Right kidney (tissue), 1 donor: ENCODE data around the gene CDK6.

Source experiments
- DNase-seq: peaks from one replicate; pipeline ENCODE4 v3.0.0-alpha.2; 2016

The CDK6 gene

GRCh38 chr7:92826258-92826938, 10.0 kb downstream of the CDK6 start:
- no peak for DNase-seq

DNA sequence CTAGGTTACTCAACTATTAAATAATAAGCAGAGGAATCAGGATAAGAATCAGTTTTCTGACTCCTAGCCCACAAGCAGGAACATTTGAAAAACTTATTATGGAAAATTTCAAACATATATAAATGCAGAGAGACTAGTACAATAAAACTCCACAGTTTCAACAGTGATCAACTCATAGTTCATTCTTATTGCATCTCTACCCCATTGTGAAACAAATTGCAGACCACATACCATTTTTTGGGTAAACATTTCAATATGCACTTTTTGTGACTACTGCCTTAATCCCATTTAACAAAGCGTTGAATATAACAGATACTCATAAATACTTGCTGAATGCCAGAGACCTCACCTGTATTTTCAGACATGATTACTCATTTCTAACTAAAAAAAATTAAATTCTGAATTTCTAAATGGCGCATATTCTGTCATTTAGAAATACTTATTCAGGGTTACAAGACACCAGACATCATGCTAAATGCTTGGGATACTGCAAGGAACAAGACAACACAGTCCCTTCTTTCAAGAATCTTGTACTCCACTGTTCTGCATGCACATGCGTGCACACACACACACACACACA, 11.4 kb downstream of the CDK6 start:
- DNase-seq: no peak

GRCh38 chr7:92824450-92824849, 11.9 kb downstream of the CDK6 start:
- no peak for DNase-seq

DNA sequence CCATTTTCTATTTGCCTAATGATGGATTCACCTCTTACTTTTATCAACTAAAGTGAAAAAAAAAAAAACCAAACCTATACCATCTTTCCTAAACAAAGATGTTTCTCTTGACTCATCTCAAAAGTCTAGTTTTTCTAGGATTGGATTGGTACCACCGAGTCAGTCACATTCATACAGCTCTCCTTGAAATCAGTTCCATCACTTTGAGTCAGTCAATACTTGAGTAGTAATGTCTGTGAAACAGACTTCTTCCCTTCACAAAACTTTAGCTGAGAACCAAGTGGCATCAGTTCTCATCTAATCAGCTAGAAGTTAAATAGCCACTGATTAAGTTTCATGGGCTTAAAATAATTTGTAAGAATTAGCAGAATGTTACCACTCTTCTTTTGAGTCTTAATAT, 13.3 kb downstream of the CDK6 start:
- DNase-seq: no peak

DNA sequence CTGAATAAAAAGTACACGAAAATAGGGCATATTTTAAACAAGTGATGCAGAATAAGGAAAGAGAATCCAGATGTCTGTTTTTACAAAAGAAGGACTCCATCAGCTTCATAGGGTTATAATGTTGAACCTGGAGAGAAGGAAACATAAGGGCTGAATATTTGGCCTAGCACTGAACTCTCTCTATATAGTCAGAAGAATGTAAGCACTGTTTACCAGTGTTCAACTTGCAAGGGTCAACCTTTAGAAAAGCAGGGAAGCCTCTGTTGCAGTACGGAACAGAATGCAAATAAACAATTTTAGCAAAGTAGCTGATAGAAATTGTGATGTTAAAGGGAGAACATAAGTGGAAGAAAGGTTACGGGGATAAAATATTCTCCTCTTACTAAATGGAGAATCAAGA, 16.2 kb downstream of the CDK6 start:
- DNase-seq: no peak

GRCh38 chr7:92817398-92817797, 19.0 kb downstream of the CDK6 start:
- DNase-seq: no peak

GRCh38 chr7:92815412-92815811, 21.0 kb downstream of the CDK6 start:
- DNase-seq: no peak

- DNase-seq: no peak
Measured at GRCh38 chr7:92813390-92814024, 22.9 kb downstream of the CDK6 start.

GRCh38 chr7:92811158-92811557, 25.2 kb downstream of the CDK6 start:
- no peak for DNase-seq

DNA sequence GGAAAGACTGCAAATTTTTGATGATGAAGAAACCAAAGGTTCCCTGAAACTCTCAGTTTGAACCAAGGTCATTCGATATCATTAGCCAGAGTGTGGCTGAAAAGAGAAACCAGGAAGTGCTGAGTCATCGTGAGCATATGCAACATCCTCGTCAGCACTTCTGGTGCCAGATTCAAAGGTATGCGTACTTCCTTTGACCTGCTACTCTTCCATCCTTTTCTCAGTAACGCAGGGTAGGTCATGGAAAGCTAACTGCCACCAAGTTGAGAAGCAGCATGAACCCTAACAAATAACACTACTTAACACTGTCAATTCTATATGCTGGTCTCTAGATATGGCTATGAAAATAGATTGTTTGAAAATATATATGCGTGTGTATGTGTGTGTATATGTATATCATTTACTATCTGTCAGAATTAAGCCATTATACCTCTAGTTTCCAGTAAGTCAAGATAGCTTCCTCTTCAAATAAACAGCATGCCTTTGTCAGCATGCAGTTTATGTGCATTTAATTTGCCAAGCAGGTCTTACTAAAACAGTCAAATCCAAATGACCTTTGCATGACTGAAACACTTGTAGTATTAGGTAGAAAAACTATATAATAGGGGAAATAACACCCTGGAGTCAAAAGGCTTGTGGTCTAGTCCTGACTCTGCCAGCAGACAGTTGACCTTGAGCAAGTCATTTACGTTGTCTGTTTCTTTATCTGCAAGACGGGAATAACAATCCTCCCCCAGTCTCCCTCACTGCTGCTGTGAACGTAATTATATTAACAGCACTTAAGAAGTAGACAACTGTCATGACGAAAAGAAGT, 26.4 kb downstream of the CDK6 start:
- DNase-seq: no peak

DNA sequence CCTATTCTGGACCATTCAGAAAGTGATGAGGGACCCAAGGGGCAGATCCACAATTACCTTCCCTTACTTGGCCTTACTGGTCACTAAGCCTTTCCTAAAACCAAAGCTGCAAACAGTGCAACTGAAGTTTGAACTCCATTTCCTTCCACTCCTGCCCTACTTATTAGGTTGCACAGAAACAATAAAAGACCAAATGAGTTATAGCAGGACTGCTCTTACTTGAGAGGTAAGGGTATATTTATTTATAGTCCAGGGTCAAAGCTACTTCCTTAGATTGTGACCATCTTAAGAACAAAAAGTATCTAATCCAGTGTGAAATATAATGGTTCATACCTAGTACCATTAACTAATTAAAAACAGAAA, 27.0 kb downstream of the CDK6 start:
- peak; percentile 40 for DNase-seq

DNA sequence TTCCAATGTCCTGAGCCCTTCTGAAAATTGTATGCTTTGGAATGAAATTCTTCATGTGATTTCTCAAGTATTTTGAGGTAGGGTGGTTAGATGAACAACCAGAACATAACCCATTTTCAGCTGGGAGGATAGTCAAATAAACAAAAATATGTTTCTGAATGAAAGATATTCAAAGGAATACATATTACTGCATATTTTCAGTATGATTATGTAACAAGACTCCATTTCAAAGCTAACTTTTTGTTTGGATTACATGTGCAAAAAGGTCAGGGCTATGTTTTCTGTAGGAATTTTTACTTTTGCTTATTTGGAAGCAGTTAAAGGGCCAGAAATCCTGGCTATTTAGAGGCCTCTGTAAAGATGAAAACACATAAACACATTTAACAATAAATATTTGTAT, 27.7 kb downstream of the CDK6 start:
- no peak for DNase-seq

DNA sequence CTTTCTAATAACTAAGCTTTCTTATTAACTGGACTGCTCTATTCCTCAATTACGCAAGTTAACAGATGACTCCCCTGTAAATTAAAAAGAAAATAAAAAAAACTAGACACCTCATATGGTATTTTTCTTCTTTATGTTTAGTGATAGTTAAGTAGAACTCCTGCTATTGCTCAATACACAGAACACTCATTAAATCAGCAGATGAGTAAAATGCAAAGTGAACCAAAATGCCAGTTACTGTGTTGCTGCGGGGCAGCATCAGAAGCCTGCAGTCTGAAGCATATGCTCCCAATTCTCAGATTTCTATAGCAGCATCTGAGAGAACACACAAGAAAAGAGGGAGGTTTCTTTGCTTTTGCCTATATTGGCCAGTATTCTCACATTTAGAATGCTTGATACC, 28.4 kb downstream of the CDK6 start:
- DNase-seq: no peak

- DNase-seq: no peak
Measured at GRCh38 chr7:92806496-92806895, 29.9 kb downstream of the CDK6 start.

GRCh38 chr7:92802406-92802805, 34.0 kb downstream of the CDK6 start:
- no peak for DNase-seq

- DNase-seq: no peak
Measured at GRCh38 chr7:92799446-92800211, 36.7 kb downstream of the CDK6 start.

GRCh38 chr7:92798517-92799249, 37.7 kb downstream of the CDK6 start:
- DNase-seq: no peak

GRCh38 chr7:92797693-92798092, 38.7 kb downstream of the CDK6 start:
- DNase-seq: no peak

- DNase-seq: no peak
Measured at GRCh38 chr7:92797284-92797683, 39.1 kb downstream of the CDK6 start.

DNA sequence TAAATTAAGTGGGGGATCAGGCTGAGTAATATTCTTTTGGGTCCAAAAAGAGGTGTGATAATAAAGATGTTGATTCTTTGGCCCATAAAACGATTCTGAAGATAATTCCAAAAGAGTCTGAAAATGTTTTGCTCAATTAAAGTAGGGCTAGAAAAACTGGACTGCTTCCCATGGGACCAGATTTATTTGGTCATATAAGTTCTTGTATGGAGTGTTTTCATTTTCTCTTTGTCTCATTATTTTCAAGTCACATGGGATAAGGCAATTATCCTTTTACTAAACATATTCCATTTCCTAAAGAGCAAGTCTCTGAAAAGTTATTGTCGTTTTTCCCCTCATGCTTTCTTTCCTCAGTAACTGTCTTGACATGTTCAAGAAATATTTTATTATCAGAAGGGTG, 41.5 kb downstream of the CDK6 start:
- DNase-seq: no peak

GRCh38 chr7:92794391-92794790, 42.0 kb downstream of the CDK6 start:
- no peak for DNase-seq
